ENCODE results near the gene HS3ST3B1.

DNA sequence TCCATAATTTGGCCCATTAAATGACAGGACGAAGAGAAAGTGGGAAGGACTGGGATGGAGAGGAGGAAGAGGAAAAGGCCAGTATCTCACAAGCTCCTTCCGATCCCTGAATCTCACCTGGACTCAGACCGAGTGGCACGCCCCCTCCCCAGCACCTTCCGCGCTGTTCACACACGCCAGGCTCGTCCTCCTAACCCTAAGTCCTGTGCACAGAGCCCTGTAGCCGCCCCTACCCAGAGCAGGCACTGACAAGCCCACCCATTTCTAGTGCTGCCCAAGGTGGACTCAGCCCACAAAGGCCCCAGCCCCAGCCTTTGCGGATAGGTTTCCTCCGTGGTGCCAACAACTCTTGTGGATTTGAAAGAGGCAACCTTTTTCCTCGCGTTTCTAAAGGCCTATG lies 9.2 kb downstream of the HS3ST3B1 start:
- no peak for TF ChIP-seq CTCF (IDR thresholded peaks at IDR 0.05; ENCODE audit: low read depth, low read length, poor library complexity, severe bottlenecking)
- TF ChIP-seq EZH2phosphoT487 (IDR thresholded peaks at IDR 0.05; ENCODE audit: borderline replicate concordance, low read length), result no peak
